Measurements from ENCODE around the gene MAP9. TPM values are rescaled to one million over a fixed set of nuclear protein-coding genes. Genes with fewer than 3 reads are reported as not detected.

Gene MAP9
- total and polyA plus RNA-seq, 10 of the 15 experiments (the other 5 are each of a cell fraction or from before 2014, with no cell fraction given), result 1.2 to 7.0 (median 4.3) TPM

DNA sequence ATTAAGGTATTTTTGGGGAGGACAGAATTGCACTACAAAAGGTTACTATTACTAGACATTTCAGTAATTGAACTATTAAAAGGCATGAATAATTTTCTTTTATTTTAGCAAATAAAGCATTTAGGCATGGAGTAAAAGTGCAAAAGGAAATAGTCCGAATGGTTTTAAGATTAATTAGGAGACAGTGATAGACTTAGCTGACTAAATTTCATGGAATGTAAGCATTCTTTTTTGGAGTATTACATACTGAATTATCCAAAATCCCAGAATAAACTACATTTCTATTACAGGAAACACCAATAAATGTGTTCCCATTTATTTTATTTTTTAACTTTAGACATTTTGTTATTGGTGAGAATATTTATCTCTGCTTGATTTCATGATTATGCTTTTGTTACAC, 30.7 kb upstream of the MAP9 start (continued):
- TF ChIP-seq FOXM1 (IDR thresholded peaks at IDR 0.05; ENCODE audit: low read depth, low read length) (no peak), NR2C2 (IDR thresholded peaks at IDR 0.05; ENCODE audit: borderline replicate concordance, control insufficient read depth, insufficient read length, low read depth) (no peak)
- TF ChIP-seq, protein P1, sequence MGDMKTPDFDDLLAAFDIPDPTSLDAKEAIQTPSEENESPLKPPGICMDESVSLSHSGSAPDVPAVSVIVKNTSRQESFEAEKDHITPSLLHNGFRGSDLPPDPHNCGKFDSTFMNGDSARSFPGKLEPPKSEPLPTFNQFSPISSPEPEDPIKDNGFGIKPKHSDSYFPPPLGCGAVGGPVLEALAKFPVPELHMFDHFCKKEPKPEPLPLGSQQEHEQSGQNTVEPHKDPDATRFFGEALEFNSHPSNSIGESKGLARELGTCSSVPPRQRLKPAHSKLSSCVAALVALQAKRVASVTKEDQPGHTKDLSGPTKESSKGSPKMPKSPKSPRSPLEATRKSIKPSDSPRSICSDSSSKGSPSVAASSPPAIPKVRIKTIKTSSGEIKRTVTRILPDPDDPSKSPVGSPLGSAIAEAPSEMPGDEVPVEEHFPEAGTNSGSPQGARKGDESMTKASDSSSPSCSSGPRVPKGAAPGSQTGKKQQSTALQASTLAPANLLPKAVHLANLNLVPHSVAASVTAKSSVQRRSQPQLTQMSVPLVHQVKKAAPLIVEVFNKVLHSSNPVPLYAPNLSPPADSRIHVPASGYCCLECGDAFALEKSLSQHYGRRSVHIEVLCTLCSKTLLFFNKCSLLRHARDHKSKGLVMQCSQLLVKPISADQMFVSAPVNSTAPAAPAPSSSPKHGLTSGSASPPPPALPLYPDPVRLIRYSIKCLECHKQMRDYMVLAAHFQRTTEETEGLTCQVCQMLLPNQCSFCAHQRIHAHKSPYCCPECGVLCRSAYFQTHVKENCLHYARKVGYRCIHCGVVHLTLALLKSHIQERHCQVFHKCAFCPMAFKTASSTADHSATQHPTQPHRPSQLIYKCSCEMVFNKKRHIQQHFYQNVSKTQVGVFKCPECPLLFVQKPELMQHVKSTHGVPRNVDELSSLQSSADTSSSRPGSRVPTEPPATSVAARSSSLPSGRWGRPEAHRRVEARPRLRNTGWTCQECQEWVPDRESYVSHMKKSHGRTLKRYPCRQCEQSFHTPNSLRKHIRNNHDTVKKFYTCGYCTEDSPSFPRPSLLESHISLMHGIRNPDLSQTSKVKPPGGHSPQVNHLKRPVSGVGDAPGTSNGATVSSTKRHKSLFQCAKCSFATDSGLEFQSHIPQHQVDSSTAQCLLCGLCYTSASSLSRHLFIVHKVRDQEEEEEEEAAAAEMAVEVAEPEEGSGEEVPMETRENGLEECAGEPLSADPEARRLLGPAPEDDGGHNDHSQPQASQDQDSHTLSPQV (IDR thresholded peaks at IDR 0.05), result no peak

DNA sequence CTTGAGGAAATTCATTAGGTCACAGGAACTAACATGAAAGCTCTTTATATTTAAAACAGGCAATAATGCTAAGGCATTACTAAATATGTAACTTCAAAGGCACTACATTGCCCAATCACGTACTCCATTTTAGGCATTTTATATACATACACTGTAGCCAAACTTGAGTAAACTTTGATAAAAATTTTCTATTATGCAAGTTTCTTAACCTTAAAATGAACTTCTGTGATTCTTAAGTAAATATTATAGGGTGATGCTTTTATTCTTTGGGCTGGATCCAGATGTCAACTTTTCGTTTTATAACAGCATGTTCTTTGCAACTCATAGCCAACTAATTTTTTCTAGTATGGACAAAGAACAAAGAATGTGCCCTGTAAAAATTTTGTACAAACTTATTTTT, 28.3 kb upstream of the MAP9 start:
- BruUV-seq (replicated peaks), result no TSS peak
- FAIRE-seq (no peak), DNase-seq (ENCODE audit: low read depth, low spot score) (no peak), ATAC-seq (no peak)
- Histone ChIP-seq H3K4me2 (ENCODE audit: control insufficient read depth, insufficient read depth) (no peak overlapping the region), H3K27me3 (replicated peaks in 1 of 2; ENCODE audit: control insufficient read depth in 2 of 2, insufficient read depth in 2 of 2, low read length in 1 of 2) (no peaks in the 10 kb centered on the region), H3K79me2 (ENCODE audit: control insufficient read depth, insufficient read depth, low read length) (no peaks in the 10 kb centered on the region), H2AFZ (ENCODE audit: control insufficient read depth, low read depth, low read length) (no peak overlapping the region), H3K9me3 (replicated peaks; ENCODE audit: control insufficient read depth, insufficient read depth, low read length) (no peaks in the 10 kb centered on the region), H3K9ac (ENCODE audit: control insufficient read depth, insufficient read depth, low read length) (no peak overlapping the region), H4K20me1 (ENCODE audit: control insufficient read depth, insufficient read depth) (no peaks in the 10 kb centered on the region), H3K4me1 (ENCODE audit: control insufficient read depth, insufficient read depth, low read length) (no peaks in the 10 kb centered on the region), H3K27ac (ENCODE audit: control insufficient read depth, insufficient read depth) (no peak overlapping the region), H3K4me3 (no peak overlapping the region), H3K36me3 (ENCODE audit: control insufficient read depth in 2 of 2, insufficient read depth in 2 of 2, low read length in 1 of 2) (no peaks in the 10 kb centered on the region)
- ChIA-PET POLR2A (interaction anchor here (0.6 kb wide), 1 partner anchor 237 kb away, joined by 9 read pairs; no protein-coding TSS in a partner anchor), CTCF (interaction anchor here (0.8 to 2.3 kb wide), 6 partner anchors 32 to 383 kb away, joined by 3 to 13 read pairs (median 3); no protein-coding TSS in a partner anchor), RAD21 (ENCODE audit: unreplicated experiment) (interaction anchor here (1.4 kb wide), 1 partner anchor 382 kb away, joined by 6 read pairs; no protein-coding TSS in a partner anchor), SMC1A (ENCODE audit: uncharacterized antibody, unreplicated experiment) (no interaction called here)
- WGBS (ENCODE audit: insufficient coverage, insufficient replicate concordance, low lambda C conversion rate, missing lambda C conversion rate), result 46% methylated on average over 2 of the region's 2 CpGs
- in situ Hi-C loops (cut with MboI) (no loop called here), intact Hi-C loops (cut with micrococcal nuclease; ENCODE audit: unreplicated experiment) (no loop called here)
- TF ChIP-seq EP300 (IDR thresholded peaks at IDR 0.05; ENCODE audit: borderline replicate concordance in 1 of 2, control insufficient read depth in 1 of 2, low read depth in 2 of 2, low read length in 2 of 2), result no peak
- TF ChIP-seq SP1 (IDR thresholded peaks at IDR 0.05; ENCODE audit: low read depth, low read length), result no peak
- TF ChIP-seq, protein P2, sequence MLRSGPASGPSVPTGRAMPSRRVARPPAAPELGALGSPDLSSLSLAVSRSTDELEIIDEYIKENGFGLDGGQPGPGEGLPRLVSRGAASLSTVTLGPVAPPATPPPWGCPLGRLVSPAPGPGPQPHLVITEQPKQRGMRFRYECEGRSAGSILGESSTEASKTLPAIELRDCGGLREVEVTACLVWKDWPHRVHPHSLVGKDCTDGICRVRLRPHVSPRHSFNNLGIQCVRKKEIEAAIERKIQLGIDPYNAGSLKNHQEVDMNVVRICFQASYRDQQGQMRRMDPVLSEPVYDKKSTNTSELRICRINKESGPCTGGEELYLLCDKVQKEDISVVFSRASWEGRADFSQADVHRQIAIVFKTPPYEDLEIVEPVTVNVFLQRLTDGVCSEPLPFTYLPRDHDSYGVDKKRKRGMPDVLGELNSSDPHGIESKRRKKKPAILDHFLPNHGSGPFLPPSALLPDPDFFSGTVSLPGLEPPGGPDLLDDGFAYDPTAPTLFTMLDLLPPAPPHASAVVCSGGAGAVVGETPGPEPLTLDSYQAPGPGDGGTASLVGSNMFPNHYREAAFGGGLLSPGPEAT (IDR thresholded peaks at IDR 0.05; ENCODE audit: low read depth), result no peak
- TF ChIP-seq RFX5 (IDR thresholded peaks at IDR 0.05; ENCODE audit: low read depth, low read length), result no peak
- TF ChIP-seq KAT2A (conservative IDR thresholded peaks at IDR 0.05; ENCODE audit: control insufficient read depth, low read depth, low read length), result no peak
- TF ChIP-seq SMARCA5 (IDR thresholded peaks at IDR 0.05), result no peak
- TF ChIP-seq, protein P3, sequence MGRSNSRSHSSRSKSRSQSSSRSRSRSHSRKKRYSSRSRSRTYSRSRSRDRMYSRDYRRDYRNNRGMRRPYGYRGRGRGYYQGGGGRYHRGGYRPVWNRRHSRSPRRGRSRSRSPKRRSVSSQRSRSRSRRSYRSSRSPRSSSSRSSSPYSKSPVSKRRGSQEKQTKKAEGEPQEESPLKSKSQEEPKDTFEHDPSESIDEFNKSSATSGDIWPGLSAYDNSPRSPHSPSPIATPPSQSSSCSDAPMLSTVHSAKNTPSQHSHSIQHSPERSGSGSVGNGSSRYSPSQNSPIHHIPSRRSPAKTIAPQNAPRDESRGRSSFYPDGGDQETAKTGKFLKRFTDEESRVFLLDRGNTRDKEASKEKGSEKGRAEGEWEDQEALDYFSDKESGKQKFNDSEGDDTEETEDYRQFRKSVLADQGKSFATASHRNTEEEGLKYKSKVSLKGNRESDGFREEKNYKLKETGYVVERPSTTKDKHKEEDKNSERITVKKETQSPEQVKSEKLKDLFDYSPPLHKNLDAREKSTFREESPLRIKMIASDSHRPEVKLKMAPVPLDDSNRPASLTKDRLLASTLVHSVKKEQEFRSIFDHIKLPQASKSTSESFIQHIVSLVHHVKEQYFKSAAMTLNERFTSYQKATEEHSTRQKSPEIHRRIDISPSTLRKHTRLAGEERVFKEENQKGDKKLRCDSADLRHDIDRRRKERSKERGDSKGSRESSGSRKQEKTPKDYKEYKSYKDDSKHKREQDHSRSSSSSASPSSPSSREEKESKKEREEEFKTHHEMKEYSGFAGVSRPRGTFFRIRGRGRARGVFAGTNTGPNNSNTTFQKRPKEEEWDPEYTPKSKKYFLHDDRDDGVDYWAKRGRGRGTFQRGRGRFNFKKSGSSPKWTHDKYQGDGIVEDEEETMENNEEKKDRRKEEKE (IDR thresholded peaks at IDR 0.05), result no peak
- no peak for TF ChIP-seq SMC3 (IDR thresholded peaks at IDR 0.05; ENCODE audit: borderline replicate concordance, low read length)
- TF ChIP-seq ATF7 (IDR thresholded peaks at IDR 0.05; ENCODE audit: low read depth), result no peak
- TF ChIP-seq KLF5 (IDR thresholded peaks at IDR 0.05; ENCODE audit: partially characterized antibody), result no peak
- TF ChIP-seq GATAD2B (conservative IDR thresholded peaks at IDR 0.05; ENCODE audit: low read depth), result no peak
- TF ChIP-seq NR2C2 (IDR thresholded peaks at IDR 0.05; ENCODE audit: borderline replicate concordance, control insufficient read depth, insufficient read length, low read depth), result no peak
- no peak for TF ChIP-seq BMI1 (IDR thresholded peaks at IDR 0.05; ENCODE audit: borderline replicate concordance)

Data from GM12878 (cell line).